Kasumi-1 (cell line): ENCODE results near the gene MBP.

Source experiments
- DNase-seq, 2 experiments: peaks; one replicate each; lab custom pipeline; 2025; lab: John Stamatoyannopoulos, UW

Gene MBP

GRCh38 chr18:76986406-76986805 lies 146.2 kb downstream of the MBP start:
- DNase-seq, result no peak

GRCh38 chr18:76985951-76986236 lies 146.7 kb downstream of the MBP start:
- no peak for DNase-seq

GRCh38 chr18:76985156-76985950 lies 147.2 kb downstream of the MBP start:
- DNase-seq, result no peak

- no peak for DNase-seq
Observed at GRCh38 chr18:76984193-76985155, 148.1 kb downstream of the MBP start.

- no peak for DNase-seq
Observed at GRCh38 chr18:76983613-76984051, 149.0 kb downstream of the MBP start.

- peak; percentile 58 to 69 for DNase-seq
Observed at GRCh38 chr18:76982841-76983583, 149.6 kb downstream of the MBP start.

- DNase-seq, result no peak
Observed at GRCh38 chr18:76982038-76982437, 150.5 kb downstream of the MBP start.

- DNase-seq, result no peak
Observed at GRCh38 chr18:76981396-76981968, 151.1 kb downstream of the MBP start.

GRCh38 chr18:76980663-76981395 lies 151.8 kb downstream of the MBP start:
- no peak for DNase-seq

GRCh38 chr18:76979906-76980305 lies 152.7 kb downstream of the MBP start:
- DNase-seq, result no peak

- DNase-seq, result no peak
Observed at GRCh38 chr18:76979111-76979751, 153.4 kb downstream of the MBP start.

GRCh38 chr18:76978616-76979015 lies 154.0 kb downstream of the MBP start:
- DNase-seq, result no peak

- DNase-seq, result no peak
Observed at GRCh38 chr18:76977684-76978232, 154.8 kb downstream of the MBP start.

- no peak for DNase-seq
Observed at GRCh38 chr18:76977108-76977621, 155.4 kb downstream of the MBP start.

- DNase-seq, result no peak
Observed at GRCh38 chr18:76975577-76976110, 156.9 kb downstream of the MBP start.

- DNase-seq, result no peak
Observed at GRCh38 chr18:76974386-76974785, 158.2 kb downstream of the MBP start.

- no peak for DNase-seq
Observed at GRCh38 chr18:76973520-76974266, 158.9 kb downstream of the MBP start.

- DNase-seq, result no peak
Observed at GRCh38 chr18:76972846-76973519, 159.6 kb downstream of the MBP start.

- DNase-seq, result no peak
Observed at GRCh38 chr18:76972241-76972640, 160.3 kb downstream of the MBP start.
